ENCODE results near the gene PREP.
"Not testable (repeated sequence)": the region's sequence is repeated elsewhere in the genome, so short reads cannot be mapped to it uniquely, and the experiment has no call there.

The PREP gene

DNA sequence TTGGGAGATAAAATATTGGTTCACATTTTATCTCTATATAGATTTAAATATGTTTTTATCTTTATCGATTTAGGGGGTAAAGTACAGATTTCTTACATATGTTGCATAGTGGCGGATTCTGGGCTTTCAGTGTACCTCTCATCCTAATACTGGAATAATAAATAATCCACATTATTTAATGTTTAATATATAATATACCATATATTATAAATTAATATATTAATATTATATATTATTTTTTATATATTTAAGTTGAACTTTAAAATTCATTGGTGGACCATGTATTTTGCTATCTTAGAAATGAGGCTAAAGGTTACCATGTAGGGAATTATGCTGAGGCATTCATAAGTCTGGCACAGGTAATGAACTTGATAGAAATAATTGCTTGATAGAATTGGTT, 133.5 kb downstream of the PREP start:
- no peak for DNase-seq (ENCODE audit: low read depth)

DNA sequence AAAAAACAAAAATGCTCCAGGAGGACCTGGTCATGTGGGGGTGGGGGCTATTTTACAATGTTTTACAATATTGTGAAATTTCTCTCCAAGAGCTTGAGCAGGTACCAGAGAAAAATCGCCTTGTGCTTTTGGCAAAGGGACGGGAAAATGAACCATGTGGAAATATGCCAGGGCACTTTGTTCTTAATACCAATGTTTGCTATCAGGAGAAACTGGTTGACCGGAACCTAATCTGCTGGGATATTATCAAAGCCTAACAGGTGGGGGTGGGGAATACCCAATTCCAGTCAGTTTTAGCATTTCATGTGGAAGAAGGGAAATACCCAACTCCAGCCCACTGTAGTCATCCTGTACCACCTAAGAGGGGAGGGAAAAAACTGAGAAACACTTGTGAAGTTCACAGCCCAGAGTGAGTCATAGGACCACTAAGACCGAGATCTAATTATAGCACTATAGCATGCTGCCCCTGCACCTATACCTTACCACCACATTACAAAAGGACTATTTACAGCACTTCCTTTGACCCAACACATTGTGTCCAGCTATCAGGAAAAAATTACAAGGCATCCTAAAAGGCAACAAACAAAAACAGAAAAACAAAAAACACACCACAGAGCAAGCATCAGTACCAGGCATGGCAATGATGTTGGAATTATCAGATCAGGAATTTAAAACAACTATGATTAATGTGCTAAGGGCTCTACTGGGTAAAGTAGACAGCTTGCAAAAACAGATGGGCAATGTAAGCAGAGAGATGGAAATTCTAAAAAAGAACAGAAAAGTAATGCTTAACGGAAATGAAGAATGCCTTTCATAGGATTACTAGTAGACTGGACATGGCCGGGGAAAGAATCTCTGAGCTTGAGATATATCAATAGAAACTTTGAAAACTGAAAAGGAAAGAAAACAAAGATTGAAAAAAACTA, 138.9 kb downstream of the PREP start:
- peak; percentile 17 for DNase-seq (ENCODE audit: low read depth)

DNA sequence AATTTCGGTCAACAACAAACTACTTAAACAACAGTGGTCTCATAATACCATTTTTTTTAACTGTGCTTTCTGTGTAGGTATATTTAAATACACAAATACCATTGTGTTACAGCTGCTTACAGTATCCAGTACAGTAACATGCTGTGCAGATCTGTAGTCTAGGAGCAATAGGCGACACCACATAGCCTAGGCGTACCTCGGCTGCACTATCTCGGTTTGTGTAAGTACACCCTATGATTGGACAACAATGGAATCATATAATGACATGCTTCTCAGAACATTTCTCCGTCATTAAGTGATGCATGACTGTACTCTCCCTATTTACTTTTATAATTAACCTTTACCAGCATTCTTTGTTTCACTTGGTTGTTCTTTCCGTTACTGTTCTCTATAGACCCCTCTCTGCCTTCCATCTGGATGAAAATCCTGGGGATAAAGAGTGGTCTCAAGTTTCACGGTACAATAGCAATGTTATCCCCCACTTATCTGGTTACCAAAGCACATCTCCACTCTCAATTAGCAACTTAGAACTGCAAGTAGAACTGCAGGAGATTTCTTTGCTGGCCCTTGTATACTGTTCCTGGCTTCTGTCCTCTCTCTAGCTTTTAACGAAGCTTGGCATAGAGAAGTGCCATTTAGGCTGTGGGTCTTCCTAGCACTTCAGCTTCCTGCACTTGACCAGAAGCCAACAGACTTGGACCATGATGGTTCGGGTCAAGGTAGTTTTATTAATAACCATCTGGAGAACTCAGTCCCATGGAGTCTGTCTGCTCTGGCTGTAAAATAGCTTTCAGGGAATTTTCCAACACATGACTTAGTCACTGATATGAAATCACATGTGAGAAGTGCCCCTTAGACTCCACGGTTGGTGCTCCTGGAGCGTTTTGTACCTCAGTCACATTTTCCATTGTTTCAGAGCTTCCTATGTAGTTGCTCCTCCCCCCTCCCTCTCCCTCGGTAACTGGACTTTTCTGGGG, 142.7 kb downstream of the PREP start:
- DNase-seq (ENCODE audit: low read depth) = no peak

DNA sequence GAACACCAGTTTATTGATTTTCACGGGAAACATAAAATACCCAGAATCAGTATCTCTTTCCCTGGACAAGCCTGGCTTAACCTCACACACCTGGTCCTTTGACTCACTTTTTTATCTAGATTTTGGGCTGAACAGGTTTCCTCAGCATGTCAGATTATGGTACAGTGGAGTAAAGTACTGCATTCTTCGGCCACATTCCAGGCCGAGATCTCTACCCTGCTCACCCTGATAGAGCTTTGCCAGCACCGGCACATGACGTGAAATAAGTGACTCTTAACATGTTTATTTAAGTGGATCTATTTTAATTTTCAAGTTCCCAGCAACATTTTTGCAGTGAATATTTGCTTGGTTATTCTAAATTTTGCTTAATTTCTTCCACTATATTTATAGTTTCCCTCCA, 144.1 kb downstream of the PREP start:
- no peak for DNase-seq (ENCODE audit: low read depth)

DNA sequence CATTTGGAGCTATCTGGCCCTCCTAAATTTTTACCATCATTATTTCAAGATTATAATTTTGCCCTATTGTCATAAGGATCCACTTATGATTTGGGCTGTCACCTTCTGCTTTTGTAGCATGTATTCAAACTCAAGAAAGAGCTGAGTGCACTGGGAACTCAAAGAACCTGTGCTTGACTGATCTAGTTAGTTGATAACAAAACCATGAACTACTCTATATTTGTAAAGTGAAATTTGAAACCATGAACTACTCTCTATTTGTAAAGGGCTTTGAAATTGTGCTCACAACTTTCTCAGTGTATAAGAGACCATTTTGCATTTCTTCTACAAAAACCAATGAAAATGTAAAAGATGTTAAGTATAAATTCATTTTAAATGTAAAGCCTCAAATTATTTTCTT, 145.5 kb downstream of the PREP start:
- DNase-seq (ENCODE audit: low read depth) = no peak

DNA sequence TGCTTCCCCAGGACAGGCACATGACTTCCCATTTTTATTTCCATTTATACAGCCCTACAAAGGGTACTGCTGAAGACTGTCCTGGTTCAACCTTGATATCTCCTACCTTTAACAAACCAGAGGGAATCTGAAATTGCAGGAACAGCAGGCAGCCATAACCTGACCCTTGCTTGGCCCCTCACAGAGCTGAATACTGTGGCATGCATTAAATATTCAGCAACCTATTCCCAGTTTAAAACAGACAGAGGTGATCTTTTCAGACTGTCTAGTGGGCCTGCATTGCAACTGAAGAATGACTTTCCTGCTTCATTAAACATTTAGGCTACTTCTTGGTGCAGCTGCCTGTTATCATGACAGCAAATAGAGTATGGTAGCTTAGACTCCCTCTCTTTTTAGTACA, 146.3 kb downstream of the PREP start:
- no peak for DNase-seq (ENCODE audit: low read depth)

DNA sequence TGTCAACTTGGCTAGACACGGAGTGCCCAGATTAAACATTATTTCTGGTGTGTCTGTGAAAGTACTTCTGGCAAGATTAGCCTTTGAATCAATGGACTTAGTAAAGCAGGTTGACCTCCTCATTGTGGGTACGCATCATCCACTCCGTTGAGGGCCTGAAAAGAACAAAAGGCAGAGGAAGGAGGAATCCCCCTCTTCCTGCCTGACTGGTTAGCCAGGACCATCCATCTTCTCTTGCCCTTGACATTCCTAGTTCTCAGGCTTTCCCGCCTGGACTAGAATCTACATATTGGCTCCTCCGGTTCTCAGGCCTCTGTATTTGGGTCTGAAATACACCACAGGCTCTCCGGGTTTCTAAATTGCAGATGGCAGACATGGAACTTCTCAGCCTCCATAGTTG, 149.1 kb downstream of the PREP start:
- no peak for DNase-seq (ENCODE audit: low read depth)

DNA sequence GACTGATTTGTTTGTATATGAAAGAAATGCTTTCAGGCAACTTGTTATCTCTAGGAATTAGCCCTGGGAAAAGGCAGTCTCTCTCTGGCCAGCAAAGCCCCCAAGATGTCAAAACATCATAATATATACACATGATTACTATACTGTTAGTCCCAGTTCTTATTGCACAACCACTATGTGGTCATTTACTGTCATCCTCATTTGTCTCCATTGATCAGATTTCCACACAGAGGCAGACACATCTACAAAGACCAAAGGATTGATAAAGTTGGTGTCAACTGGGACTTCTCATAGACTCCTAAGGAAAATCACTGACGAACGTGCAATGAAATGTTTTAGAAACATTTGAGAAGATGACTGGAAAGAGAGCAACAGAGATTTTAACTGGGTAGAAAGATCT, 151.2 kb downstream of the PREP start:
- no peak for DNase-seq (ENCODE audit: low read depth)

DNA sequence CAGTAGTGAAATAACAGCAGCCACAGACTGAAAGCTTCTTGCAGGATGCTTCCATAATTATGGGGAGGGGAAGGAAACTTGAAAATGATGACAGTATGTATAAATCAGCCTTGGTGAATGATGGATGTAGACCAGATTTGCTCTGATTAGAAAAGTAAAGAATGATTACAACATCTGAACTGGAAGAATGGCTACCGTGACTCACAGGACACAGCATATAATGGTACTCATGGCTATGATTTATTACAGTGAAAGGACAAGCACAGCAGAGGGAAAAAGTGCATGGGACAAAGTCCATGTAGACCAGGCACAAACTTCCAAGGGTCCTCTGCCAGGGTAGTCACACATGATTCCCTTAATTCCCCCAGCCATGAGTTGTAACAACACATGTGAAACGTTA, 152.3 kb downstream of the PREP start:
- DNase-seq (ENCODE audit: low read depth) = no peak

DNA sequence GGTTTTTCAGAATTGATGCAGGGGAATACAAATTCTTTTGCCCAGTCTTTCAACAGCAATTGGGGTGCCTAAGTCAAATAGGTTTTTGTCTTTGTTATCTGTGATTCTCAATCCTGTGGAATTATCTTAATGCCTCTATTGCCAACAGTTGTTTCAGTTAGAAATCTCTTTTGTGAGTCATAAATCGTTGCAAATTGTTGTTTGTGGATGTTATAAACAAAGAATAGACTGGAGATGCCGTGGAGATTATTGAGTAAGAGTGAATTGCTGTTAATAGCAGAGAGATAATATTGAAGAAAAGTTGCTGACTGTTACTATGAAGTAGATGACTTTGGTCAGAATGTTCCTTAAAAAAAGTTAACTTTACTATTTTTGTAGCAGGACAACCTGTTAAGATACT, 159.4 kb downstream of the PREP start:
- peak; percentile 53 for DNase-seq (ENCODE audit: low read depth)

DNA sequence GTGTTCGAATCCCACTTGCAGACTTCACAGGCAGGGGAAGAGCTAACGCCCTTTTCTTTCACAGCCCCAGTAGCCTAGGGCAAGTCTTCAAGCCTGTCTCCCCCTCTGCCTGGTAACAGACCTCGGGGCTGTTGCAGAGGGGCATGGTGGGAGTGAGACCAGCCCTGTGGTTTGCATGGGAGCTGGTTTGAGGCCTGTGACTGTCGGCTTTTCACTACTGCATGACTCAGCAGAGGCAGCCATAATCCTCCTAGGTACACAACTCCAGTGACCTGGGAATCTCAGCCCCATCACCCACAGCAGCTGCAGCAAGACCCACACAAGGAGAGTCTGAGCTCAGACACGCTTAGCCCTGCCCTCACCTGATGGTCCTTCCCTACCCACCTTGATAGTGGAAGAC, 167.7 kb downstream of the PREP start:
- DNase-seq (ENCODE audit: low read depth) = no peak

DNA sequence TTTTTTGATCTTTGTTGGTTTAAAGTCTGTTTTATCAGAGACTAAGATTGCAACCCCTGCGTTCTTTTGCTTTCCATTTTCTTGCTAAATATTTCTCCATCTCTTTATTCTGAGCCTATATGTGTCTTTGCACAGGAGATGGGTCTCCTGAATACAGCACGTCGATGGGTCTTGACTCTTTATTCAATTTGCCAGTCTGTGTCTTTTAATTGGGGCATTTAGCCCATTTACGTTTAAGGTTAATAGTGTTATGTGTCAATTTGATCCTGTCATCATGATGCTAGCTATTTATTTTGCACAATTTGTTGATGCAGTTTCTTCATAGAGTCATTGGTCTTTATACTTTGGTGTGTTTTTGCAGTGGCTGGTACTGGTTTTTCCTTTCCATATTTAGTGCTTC, 171.1 kb downstream of the PREP start:
- not testable (repeated sequence) for DNase-seq (ENCODE audit: low read depth)
